Nasal cavity respiratory epithelium epithelial cell of viscerocranial mucosa (primary cell): ENCODE data around the gene MMP3. TPM values are rescaled to one million over a fixed set of nuclear protein-coding genes. Genes with fewer than 3 reads are reported as not detected.

ENCODE experiments used
- total RNA-seq: library from RNA; depleted of rRNA; stranded (reverse); fragments of >200 nt; gene quantifications from 2 replicates; pipeline ENCODE4 v1.2.3, GENCODE V29; 2014

The MMP3 gene
- 0.34 and 0.36 TPM in 2 replicates for total RNA-seq

GRCh38 chr11:102843489-102843888, at the start of gene MMP3:
TSS of gene MMP3 (minus strand) at chr11:102843609. CDS start at chr11:102843546, 63 bp downstream.

GRCh38 chr11:102874852-102875251, 31.4 kb upstream of the MMP3 start, which contains the start of gene MMP12:
TSS of gene MMP12 (minus strand) at chr11:102874982. CDS start at chr11:102874937, 45 bp downstream.

DNA sequence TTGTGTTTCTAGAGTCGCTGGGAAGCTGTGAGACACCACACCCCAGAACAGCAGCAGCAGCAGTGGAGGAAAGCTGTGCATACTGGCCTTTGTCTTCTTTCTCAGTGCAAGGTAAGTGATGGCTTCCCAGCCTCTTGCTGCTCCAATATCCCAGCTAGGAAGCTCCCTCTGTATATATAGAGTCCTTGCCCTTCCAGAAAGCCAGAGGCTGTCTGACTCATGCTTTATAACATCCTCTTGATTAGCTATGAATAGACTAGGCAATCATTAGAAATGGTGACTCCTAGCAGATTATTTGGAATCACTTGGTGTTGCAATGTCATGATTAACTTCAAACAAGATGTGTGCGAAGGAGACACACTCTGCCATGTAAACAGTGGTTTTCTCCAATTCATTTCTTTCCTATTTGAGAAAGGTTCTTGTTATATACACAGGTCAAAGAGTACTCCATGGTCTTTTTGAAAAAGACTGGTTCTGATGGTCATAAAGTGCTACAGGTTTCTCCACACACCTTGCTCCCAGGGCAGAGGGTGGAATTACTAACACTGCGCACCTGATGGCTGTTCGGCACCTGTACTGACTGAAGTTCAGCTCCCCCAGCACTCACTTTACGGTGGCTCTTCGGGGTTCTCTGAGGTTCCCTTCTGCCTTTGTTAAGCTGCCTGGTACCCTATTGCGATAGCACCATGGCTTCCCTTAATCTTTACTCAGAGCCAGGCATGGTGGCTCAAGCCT, 45.2 kb downstream of the MMP3 start, which contains the start of gene MMP1:
MMP1 (minus strand) TSS at position 149 of the 735 bp plus-strand sequence; CDS start at position 81, 68 bp downstream.

Other genes with a start within 250 kb of the MMP3 start
- not detected in 2 replicates for gene MMP20, start 218.3 kb downstream of the MMP3 start, total RNA-seq
- gene MMP27, start 137.8 kb downstream of the MMP3 start, total RNA-seq, result not detected in 2 replicates
- gene MMP8, start 118.7 kb downstream of the MMP3 start, total RNA-seq, result not detected in 2 replicates
- 0.93 and 10.3 TPM in 2 replicates for gene MMP10, start 63.0 kb downstream of the MMP3 start, total RNA-seq
- 3.2 and 150 TPM in 2 replicates for gene MMP1, start 45.4 kb downstream of the MMP3 start, total RNA-seq
- gene MMP12, start 31.4 kb upstream of the MMP3 start, total RNA-seq, result 1.5 TPM in 1 of 2 replicates, not detected in the other
- 0.07 TPM in 1 of 2 replicates, not detected in the other for gene MMP13, start 112.1 kb upstream of the MMP3 start, total RNA-seq
- 76.6 and 156 TPM in 2 replicates for gene DCUN1D5, start 248.6 kb upstream of the MMP3 start, total RNA-seq